Stomach (tissue), 4 donors: ENCODE measurements around the gene SEMA4B.

Experiments used
- EP300 ChIP-seq: sonication (generic); formaldehyde crosslinking; IDR thresholded peaks from one replicate; pipeline ENCODE4 v1.6.1; 2017; ENCODE audit warnings: antibody characterized with exemption
- POLR2A ChIP-seq, 4 donors: fragments of 450-650 bp; IDR thresholded peaks; one replicate each; pipeline ENCODE4 v1.6.1; 2016; ENCODE audit warnings: antibody characterized with exemption in 4 of 4, control low read depth in 2 of 4, mild to moderate bottlenecking in 1 of 4, moderate library complexity in 1 of 4
- POLR2AphosphoS5 ChIP-seq, 3 donors: sonication (generic); formaldehyde crosslinking; IDR thresholded peaks; one replicate each; pipeline ENCODE4 v1.6.1; 2016; ENCODE audit warnings: antibody characterized with exemption in 3 of 3
- TF ChIP-seq, protein P1 (sequence below), 7 experiments: fragments of 450-650 bp in 4 of 7; fragments of 200-600 bp in 3 of 7; sonication (generic) in 3 of 7; IDR thresholded peaks; one replicate each; pipeline ENCODE4 v1.5.1; 2016 to 2019; ENCODE audit warnings: antibody characterized with exemption in 7 of 7, control low read depth in 2 of 7, mild to moderate bottlenecking in 1 of 7

DNA sequence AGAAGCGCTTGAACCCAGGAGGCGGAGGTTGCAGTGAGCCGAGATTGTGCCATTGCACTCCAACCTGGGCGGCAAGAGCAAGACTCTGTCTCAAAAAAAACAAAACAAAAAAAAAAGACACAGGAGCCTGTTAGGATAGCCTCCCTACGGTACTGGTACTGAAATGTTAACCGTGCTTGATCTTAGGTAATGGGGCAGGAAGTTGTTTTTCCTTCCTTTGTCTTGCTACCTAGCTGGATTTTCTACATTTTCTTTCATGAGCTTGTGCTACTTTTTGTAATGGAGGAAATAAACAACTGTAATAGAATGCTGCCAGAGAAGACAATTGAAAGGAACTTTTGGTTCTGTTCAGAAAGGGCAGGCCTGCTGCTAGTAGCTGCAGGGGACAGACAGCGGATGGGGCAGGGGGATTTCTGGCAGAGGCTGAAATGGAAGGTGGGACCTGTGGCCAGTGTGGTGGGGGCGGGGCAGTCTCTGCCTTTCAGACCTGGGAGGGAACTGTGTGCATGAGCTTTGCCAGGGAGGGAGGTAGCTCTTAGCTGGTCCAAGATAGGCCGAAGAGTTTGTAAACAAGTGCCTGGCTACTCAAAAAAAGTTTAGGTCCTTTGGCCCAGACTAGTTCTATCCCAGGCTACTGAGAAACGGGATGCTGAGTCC, 49.0 kb upstream of the SEMA4B start:
- TF ChIP-seq, protein P1, sequence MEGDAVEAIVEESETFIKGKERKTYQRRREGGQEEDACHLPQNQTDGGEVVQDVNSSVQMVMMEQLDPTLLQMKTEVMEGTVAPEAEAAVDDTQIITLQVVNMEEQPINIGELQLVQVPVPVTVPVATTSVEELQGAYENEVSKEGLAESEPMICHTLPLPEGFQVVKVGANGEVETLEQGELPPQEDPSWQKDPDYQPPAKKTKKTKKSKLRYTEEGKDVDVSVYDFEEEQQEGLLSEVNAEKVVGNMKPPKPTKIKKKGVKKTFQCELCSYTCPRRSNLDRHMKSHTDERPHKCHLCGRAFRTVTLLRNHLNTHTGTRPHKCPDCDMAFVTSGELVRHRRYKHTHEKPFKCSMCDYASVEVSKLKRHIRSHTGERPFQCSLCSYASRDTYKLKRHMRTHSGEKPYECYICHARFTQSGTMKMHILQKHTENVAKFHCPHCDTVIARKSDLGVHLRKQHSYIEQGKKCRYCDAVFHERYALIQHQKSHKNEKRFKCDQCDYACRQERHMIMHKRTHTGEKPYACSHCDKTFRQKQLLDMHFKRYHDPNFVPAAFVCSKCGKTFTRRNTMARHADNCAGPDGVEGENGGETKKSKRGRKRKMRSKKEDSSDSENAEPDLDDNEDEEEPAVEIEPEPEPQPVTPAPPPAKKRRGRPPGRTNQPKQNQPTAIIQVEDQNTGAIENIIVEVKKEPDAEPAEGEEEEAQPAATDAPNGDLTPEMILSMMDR (IDR thresholded peaks at IDR 0.05) = no peak
- TF ChIP-seq POLR2A (IDR thresholded peaks at IDR 0.05) (no peak), EP300 (no peak), POLR2AphosphoS5 (IDR thresholded peaks at IDR 0.05) (no peak)
